BLaER1 treated with 17β-estradiol and CSF1 and Interleukin-3, amounts not matched to agents 10 nM and 100 nM (cell line): Measurements from ENCODE around the gene MRPS12.
A peak's percentile ranks its signal among the peaks of the same experiment; 100 is the strongest.
"Not testable (repeated sequence)": the region's sequence is repeated elsewhere in the genome, so short reads cannot be mapped to it uniquely, and the experiment has no call there.

Experiments
- H3K27ac ChIP-seq, 11 experiments: shearing (Covaris generic); formaldehyde crosslinking; 2 replicates each; pipeline ENCODE4 v1.8.1; 2022
- H3K27me3 ChIP-seq, 11 experiments: shearing (Covaris generic); formaldehyde crosslinking; 2 replicates each; pipeline ENCODE4 v1.8.1; 2022
- H3K36me3 ChIP-seq, 11 experiments: shearing (Covaris generic); formaldehyde crosslinking; 2 replicates each; pipeline ENCODE4 v1.8.1; 2022
- H3K4me1 ChIP-seq, 10 experiments: shearing (Covaris generic); formaldehyde crosslinking; 2 replicates each; pipeline ENCODE4 v1.8.1; 2022
- H3K4me2 ChIP-seq, 11 experiments: shearing (Covaris generic); formaldehyde crosslinking; 2 replicates each; pipeline ENCODE4 v1.8.1; 2022
- H3K4me3 ChIP-seq, 10 experiments: shearing (Covaris generic); formaldehyde crosslinking; 2 replicates each; pipeline ENCODE4 v1.8.1; 2022
- H3K9ac ChIP-seq, 11 experiments: shearing (Covaris generic); formaldehyde crosslinking; 2 replicates each; pipeline ENCODE4 v1.8.1; 2022
- H3K9me3 ChIP-seq, 11 experiments: shearing (Covaris generic); formaldehyde crosslinking; replicated peaks in 1 of 11; 2 replicates each; pipeline ENCODE4 v1.8.1; 2022
- H4K20me1 ChIP-seq, 11 experiments: shearing (Covaris generic); formaldehyde crosslinking; 2 replicates each; pipeline ENCODE4 v1.8.1; 2022
- Cebpa-rat ChIP-seq, 11 experiments: shearing (Covaris generic); IDR thresholded peaks; 2 replicates each; pipeline ENCODE4 v1.8.1; 2022

MRPS12 gene

DNA sequence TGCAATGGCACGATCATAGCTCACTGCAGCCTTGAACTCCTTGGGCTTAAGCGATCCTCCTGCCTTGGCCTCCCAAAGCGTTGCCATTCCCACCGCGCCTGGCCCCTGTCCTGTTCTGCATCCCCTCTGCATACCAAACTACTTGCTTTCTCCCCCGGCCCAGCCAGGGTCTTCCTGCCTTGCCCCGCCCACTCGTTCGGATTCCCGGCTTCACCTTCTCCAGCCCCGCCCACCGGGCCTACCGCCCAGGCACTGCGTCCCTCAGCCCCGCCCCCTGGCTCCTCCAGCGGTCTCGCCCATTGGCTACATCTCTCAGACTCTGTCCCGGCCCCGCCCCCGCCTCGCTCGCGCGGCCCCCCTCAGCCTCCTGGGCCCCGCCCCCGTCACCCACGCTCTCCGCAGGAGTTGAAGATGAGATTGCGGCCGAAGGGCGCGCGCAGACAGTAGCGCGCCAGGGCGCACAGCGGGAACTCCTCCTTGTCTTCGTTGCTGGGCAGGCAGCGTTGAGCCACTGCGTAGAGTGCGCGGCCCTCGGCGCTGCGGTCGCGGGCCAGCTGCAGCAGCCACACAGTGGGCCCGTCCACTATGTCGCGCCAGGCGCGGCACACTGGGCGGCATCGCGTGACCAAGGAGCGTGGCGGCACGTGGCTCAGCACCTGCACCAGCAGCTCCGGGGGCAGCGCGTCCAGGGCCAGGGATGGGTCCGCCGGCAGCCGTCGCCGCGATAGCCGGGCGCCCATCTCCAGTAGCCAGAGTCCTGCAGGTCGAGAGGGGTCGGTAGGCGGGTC is 19.0 kb downstream of the MRPS12 start:
- H3K4me2 ChIP-seq, result no peak overlapping the region
- H3K27ac ChIP-seq, result no peak overlapping the region
- no peak overlapping the region for H3K9ac ChIP-seq
- no peaks in the 10 kb centered on the region for H3K36me3 ChIP-seq
- H3K4me3 ChIP-seq, result no peak overlapping the region
- TF ChIP-seq Cebpa-rat (IDR thresholded peaks at IDR 0.05), result no peak
- H4K20me1 ChIP-seq, result no peaks in the 10 kb centered on the region
- H3K27me3 ChIP-seq, result no peaks in the 10 kb centered on the region
- 0 out of 22 replicates have a peak, but pooled peaks cover 0 to 3% (median 0%) of the 10 kb centered on the region in 11 experiments for H3K9me3 ChIP-seq
- peaks cover 0 to 5% (median 0%) of the 10 kb centered on the region in 10 experiments; a peak in 4 of 20 replicates for H3K4me1 ChIP-seq

DNA sequence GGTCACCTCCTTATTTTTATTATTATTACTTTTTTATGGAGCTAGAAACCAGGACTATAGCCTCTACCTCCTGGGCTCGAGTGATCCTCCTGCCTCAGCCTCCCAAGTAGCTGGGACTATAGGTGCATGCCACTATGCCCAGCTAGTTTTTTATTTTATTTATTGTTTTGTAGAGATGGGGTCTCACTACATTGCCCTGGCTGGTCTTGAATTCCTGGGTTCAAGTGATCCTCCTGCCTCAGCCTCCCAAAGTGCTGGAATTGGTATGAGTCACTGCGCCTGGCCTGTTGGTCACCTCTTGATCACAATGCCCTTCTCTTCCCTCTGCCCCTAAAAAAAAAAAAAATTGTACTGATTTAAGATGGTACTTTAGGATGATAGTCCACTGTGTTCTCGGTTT is 20.4 kb downstream of the MRPS12 start:
- H3K4me3 ChIP-seq, result no peak overlapping the region
- H3K36me3 ChIP-seq, result no peaks in the 10 kb centered on the region
- H3K9me3 ChIP-seq, result 0 out of 22 replicates have a peak, but pooled peaks cover 0 to 3% (median 0%) of the 10 kb centered on the region in 11 experiments
- H3K27ac ChIP-seq, result no peak overlapping the region
- no peak overlapping the region for H3K4me2 ChIP-seq
- H3K4me1 ChIP-seq, result peaks cover 0 to 5% (median 0%) of the 10 kb centered on the region in 10 experiments; a peak in 4 of 20 replicates
- H4K20me1 ChIP-seq, result no peaks in the 10 kb centered on the region
- no peak overlapping the region for H3K9ac ChIP-seq
- TF ChIP-seq Cebpa-rat (IDR thresholded peaks at IDR 0.05), result no peak
- no peaks in the 10 kb centered on the region for H3K27me3 ChIP-seq

DNA sequence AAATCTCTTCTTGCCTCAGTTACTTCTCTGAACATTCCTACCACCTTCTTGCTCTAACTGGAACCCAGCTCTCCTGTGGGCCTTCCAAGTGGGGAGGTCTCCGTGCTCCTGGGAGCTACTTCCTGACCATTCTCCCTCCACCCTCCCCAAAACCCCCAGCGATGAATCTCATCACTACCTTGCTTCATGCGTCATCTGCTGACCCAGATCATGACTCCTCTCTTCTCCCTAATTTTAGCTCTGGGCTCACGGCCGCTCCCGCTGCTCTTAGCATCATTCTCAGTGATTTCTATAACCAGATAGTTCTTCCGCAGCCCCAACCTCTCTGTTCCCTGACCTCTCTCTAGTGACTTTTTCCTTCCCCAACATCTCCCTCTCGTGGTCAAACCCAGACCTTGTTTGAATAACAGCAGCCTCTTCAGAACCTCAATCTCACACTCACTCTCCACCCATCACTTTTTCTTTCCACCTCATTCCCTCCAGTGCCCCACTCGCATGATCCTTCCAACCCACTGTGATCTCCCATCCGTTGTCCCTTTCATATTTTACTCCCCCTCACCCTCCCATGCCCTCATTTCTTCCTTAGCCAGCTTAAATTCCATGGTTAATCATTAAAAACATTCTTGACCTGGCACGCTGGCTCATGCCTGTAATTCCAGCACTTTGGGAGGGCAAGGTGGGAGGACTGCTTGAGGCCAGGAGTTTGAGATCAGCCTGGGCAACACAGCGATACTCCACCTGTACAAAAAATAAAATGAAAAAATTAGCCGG is 21.8 kb downstream of the MRPS12 start:
- Histone ChIP-seq H4K20me1 (no peaks in the 10 kb centered on the region), H3K27me3 (no peaks in the 10 kb centered on the region), H3K4me1 (peaks cover 0 to 5% (median 0%) of the 10 kb centered on the region in 10 experiments; a peak in 4 of 20 replicates), H3K9ac (no peak overlapping the region), H3K36me3 (no peaks in the 10 kb centered on the region), H3K4me3 (no peak overlapping the region), H3K27ac (no peak overlapping the region), H3K4me2 (peak overlapping the region in 2 of 11 experiments; percentile 2 to 40; a peak in 2 of 22 replicates), H3K9me3 (0 out of 22 replicates have a peak, but pooled peaks cover 0 to 3% (median 0%) of the 10 kb centered on the region in 11 experiments)
- no peak for TF ChIP-seq Cebpa-rat (IDR thresholded peaks at IDR 0.05)

DNA sequence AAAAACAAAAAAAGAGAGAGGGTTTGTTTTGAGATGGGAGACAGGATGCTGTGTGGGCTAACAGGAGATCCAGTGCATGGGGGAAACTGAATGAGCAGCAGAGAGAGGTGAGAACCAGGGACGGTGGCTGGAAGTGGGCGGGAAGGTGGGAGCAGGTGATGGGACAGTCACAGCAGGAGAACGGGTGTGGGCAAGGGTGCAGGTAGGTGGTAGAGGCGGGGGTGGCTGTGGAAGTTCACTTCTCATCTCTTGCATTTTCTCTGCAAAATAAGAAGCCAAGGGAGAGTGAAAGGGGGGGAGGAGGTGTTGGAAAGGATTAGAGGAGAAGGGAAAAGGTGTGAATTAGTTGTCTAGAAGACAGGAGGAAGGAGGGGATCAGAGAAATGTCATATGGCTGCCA is 22.9 kb downstream of the MRPS12 start:
- Histone ChIP-seq H3K4me1 (peaks cover 0 to 5% (median 0%) of the 10 kb centered on the region in 10 experiments; a peak in 4 of 20 replicates), H3K9ac (no peak overlapping the region), H3K36me3 (no peaks in the 10 kb centered on the region), H3K4me2 (no peak overlapping the region), H4K20me1 (no peaks in the 10 kb centered on the region), H3K9me3 (0 out of 22 replicates have a peak, but pooled peaks cover 0 to 3% (median 0%) of the 10 kb centered on the region in 11 experiments), H3K27ac (no peak overlapping the region), H3K27me3 (no peaks in the 10 kb centered on the region), H3K4me3 (no peak overlapping the region)
- no peak for TF ChIP-seq Cebpa-rat (IDR thresholded peaks at IDR 0.05)

DNA sequence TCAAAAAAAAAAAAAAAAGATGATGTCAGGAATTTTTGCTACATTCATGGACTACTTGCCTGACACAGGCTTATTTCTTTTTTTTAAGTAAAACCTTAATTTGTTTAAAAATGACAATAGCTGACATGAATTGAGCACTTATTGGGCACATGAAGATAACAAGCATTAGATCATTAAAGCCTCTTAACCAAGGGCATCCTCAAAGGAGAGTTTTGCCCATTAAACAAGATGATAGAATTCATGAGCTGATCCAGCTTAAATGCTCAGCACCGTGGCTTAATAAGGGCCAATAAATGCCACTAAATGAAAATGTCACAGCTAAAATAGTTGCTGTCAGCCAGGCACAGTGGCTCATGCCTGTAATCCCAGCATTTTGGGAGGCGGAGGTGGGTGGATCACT is 25.5 kb downstream of the MRPS12 start:
- TF ChIP-seq Cebpa-rat (IDR thresholded peaks at IDR 0.05), result no peak

DNA sequence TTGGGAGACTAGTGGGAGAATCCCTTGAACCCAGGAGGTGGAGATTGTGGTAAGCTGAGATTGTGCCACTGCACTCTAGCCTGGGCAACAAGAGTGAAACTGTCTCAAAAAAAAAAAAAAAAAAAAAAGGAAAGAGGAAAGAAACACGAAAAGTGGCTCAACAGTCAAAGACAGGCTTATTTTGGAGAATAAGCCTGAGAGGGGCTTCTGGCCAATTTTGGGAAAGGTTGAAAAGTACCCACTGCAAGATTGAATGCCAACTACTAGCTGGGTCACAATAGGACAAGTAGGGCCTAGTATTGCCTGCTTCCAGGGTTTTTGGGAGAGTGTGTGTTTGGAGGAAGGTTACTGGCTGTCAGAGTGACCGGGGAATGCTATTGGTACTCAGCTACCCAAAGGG is 27.6 kb downstream of the MRPS12 start:
- H4K20me1 ChIP-seq, result no peaks in the 10 kb centered on the region
- H3K9me3 ChIP-seq, result no peaks in the 10 kb centered on the region
- H3K4me1 ChIP-seq, result peaks cover 0 to 4% (median 0%) of the 10 kb centered on the region in 10 experiments; a peak in 2 of 20 replicates
- H3K27me3 ChIP-seq, result no peaks in the 10 kb centered on the region
- H3K4me3 ChIP-seq, result no peak overlapping the region
- no peak overlapping the region for H3K4me2 ChIP-seq
- TF ChIP-seq Cebpa-rat (IDR thresholded peaks at IDR 0.05), result no peak
- H3K27ac ChIP-seq, result no peak overlapping the region
- H3K9ac ChIP-seq, result no peak overlapping the region; a peak in 1 of 22 replicates
- H3K36me3 ChIP-seq, result no peaks in the 10 kb centered on the region

More for the DNA sequence above, 25.5 kb downstream of the MRPS12 start:
- Histone ChIP-seq H3K9me3 (no peaks in the 10 kb centered on the region), H3K27ac (no peak overlapping the region), H3K4me3 (no peak overlapping the region), H4K20me1 (no peaks in the 10 kb centered on the region), H3K27me3 (no peaks in the 10 kb centered on the region), H3K9ac (no peak overlapping the region), H3K36me3 (no peaks in the 10 kb centered on the region), H3K4me2 (no peak overlapping the region), H3K4me1 (peaks cover 0 to 5% (median 0%) of the 10 kb centered on the region in 10 experiments; a peak in 4 of 20 replicates)

DNA sequence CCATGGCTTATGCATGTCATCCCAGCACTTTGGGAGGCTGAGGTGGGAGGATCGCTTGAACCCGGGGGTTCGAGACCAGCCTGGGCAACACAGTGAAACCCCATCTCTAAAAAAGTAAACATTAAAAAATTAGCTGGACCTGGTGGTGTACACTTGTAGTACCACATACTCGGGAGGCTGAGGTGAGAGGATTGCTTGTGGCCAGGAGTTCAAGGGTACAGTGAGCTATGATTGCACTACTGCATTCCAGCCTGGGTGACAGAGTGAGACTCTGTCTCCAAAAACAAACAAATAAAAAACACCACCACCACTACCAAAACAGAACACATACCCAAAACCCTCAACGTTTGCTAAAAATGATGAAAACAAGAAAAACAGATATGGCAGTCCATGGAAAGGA is 28.9 kb downstream of the MRPS12 start:
- Histone ChIP-seq H4K20me1 (no peaks in the 10 kb centered on the region), H3K9ac (no peak overlapping the region), H3K27ac (no peak overlapping the region), H3K36me3 (no peaks in the 10 kb centered on the region), H3K4me2 (no peak overlapping the region), H3K4me3 (no peak overlapping the region), H3K9me3 (no peaks in the 10 kb centered on the region), H3K4me1 (peaks cover 0 to 4% (median 0%) of the 10 kb centered on the region in 10 experiments; a peak in 2 of 20 replicates), H3K27me3 (no peaks in the 10 kb centered on the region)
- no peak for TF ChIP-seq Cebpa-rat (IDR thresholded peaks at IDR 0.05)

DNA sequence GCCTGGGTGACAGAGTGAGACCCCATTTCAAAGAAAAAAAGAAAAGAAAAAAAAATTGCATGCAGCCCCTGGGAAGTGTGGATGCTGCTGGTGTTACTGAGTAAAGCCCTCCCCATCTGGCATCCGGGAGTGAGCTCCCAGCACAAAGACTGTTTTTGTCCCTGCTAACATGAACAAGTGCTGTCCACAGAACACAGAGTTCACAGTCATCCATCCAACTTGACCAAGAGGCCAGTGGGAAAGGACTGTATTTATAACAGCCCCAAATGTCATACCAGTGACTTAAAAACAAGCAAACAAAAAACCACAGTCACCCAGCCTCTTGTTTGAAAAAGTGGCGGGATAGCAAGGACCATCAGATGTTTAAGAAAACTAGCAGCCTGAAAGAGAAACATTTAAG is 34.0 kb downstream of the MRPS12 start:
- Histone ChIP-seq H3K27me3 (no peaks in the 10 kb centered on the region), H3K4me1 (peaks cover 0 to 10% (median 0%) of the 10 kb centered on the region in 10 experiments; a peak in 3 of 20 replicates), H3K27ac (no peak overlapping the region), H3K9me3 (no peaks in the 10 kb centered on the region), H3K4me2 (no peak overlapping the region), H3K36me3 (no peaks in the 10 kb centered on the region), H3K9ac (no peak overlapping the region), H3K4me3 (no peak overlapping the region), H4K20me1 (no peaks in the 10 kb centered on the region)
- TF ChIP-seq Cebpa-rat (IDR thresholded peaks at IDR 0.05), result no peak

DNA sequence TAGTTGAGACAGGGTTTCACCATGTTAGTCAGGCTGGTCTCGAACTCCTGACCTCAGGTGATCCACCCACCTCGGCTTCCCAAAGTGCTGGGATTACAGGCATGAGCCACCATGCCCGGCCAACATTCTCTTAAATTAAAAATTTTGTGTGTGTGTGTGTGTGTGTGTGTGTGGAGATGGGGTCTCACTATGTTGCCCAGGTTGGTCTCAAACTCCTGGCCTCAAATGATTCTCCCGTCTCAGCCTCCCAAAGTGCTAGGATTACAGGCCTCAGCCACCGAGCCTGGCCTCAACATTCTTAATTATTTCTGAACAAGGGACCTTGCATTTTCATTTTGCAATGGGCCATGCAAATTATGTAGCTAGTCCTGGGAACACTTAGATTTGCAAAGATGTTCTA is 35.4 kb downstream of the MRPS12 start:
- not testable (repeated sequence) for H3K36me3 ChIP-seq, H3K27me3 ChIP-seq, H3K4me3 ChIP-seq, H3K4me2 ChIP-seq, H4K20me1 ChIP-seq, H3K9me3 ChIP-seq, H3K9ac ChIP-seq, H3K27ac ChIP-seq
- H3K4me1 ChIP-seq, result peaks cover 0 to 10% (median 0%) of the 10 kb centered on the region in 10 experiments; a peak in 3 of 20 replicates
